Measurements from ENCODE around the gene EPC2. TPM values are rescaled to one million over a fixed set of nuclear protein-coding genes. Genes with fewer than 3 reads are reported as not detected.

EPC2 gene
- total and polyA plus RNA-seq, 2 of the 8 experiments (the other 6 are each of a cell fraction or from before 2014, with no cell fraction given), result 16.1 to 25.7 TPM

- no peak for DNase-seq (ENCODE audit: low read depth in 1 of 2, low spot score in 2 of 2)
- no peak overlapping the region for H4K8ac ChIP-seq (ENCODE audit: extremely low read depth, insufficient read depth, low read length)
- POLR2A ChIA-PET (ENCODE audit: partially characterized antibody), result no interaction called here
These were observed 97.8 kb downstream of the EPC2 start for GRCh38 chr2:148742373-148742772.

More at GRCh38 chr2:148742373-148742772, 97.8 kb downstream of the EPC2 start:
- no peaks in the 10 kb centered on the region for H4K20me1 ChIP-seq (replicated peaks in 1 of 2; ENCODE audit: control insufficient read depth in 1 of 2, insufficient read depth in 2 of 2, low read length in 2 of 2)
- no peak overlapping the region for H3K18ac ChIP-seq (ENCODE audit: extremely low read depth, low read length)
- no peak for TF ChIP-seq KDM4A (IDR thresholded peaks at IDR 0.05; ENCODE audit: low read depth, low read length, severe bottlenecking)
- H3K23me2 ChIP-seq (ENCODE audit: low read depth, low read length), result no peaks in the 10 kb centered on the region
- H3K79me1 ChIP-seq (ENCODE audit: low read depth, low read length), result no peaks in the 10 kb centered on the region
- H3K4me3 ChIP-seq (ENCODE audit: extremely low read depth in 1 of 4, insufficient read depth in 2 of 4, low read depth in 3 of 4, low read length in 4 of 4), result no peak overlapping the region
- H3K27me3 ChIP-seq (replicated peaks in 1 of 4; ENCODE audit: control insufficient read depth in 3 of 4, extremely low read depth in 1 of 4, insufficient read depth in 3 of 4, low read length in 3 of 4), result no peaks in the 10 kb centered on the region
- H2BK15ac ChIP-seq (ENCODE audit: low read length), result no peak overlapping the region
- no peak overlapping the region for H2AK5ac ChIP-seq (ENCODE audit: low read depth, low read length)
- FAIRE-seq, result no peak
- H4K5ac ChIP-seq (ENCODE audit: insufficient read length, low read depth, low read length), result no peak overlapping the region
- CTCF ChIA-PET (ENCODE audit: partially characterized antibody), result interaction anchor here (1.0 kb wide), 2 partner anchors 9 to 29 kb away, joined by 3 to 4 read pairs; no protein-coding TSS in a partner anchor
- no peak overlapping the region for H4K91ac ChIP-seq (replicated peaks; ENCODE audit: insufficient read length, low read length)
- no peak overlapping the region for H3K23ac ChIP-seq (ENCODE audit: insufficient read length)
- no peak overlapping the region for H2BK120ac ChIP-seq (replicated peaks; ENCODE audit: low read depth, low read length)
- H3K9me3 ChIP-seq (ENCODE audit: insufficient read depth in 2 of 2, low read depth in 1 of 2, low read length in 1 of 2), result no peaks in the 10 kb centered on the region
- no peak overlapping the region for H3K9ac ChIP-seq (replicated peaks in 1 of 4; ENCODE audit: extremely low read depth in 1 of 4, low read depth in 3 of 4, low read length in 3 of 4)
- 89% methylated on average over 4 of the region's 4 CpGs; no CpG with 5 or more reads in 1 of the 2 experiments for WGBS, 2 experiments (ENCODE audit: extremely low coverage in 1 of 2, insufficient coverage in 1 of 2, insufficient read length in 1 of 2, insufficient replicate concordance in 2 of 2, low coverage in 1 of 2, low lambda C conversion rate in 2 of 2, missing lambda C conversion rate in 1 of 2)
- H3K27ac ChIP-seq (ENCODE audit: low read depth, low read length), result no peak overlapping the region
- no peak overlapping the region for H3K4ac ChIP-seq (replicated peaks; ENCODE audit: insufficient read length, low read depth, low read length)
- H3K14ac ChIP-seq (ENCODE audit: insufficient read length), result no peak overlapping the region
- H2BK5ac ChIP-seq (ENCODE audit: low read depth, low read length), result no peak overlapping the region
- no peaks in the 10 kb centered on the region for H3K36me3 ChIP-seq (ENCODE audit: control insufficient read depth in 2 of 4, insufficient read depth in 4 of 4, low read length in 3 of 4)
- no peak overlapping the region for H2BK20ac ChIP-seq (ENCODE audit: low read length)
- no peak overlapping the region for H3K4me2 ChIP-seq (ENCODE audit: insufficient read depth in 1 of 2, low read depth in 2 of 2, low read length in 2 of 2)
- H2AFZ ChIP-seq (ENCODE audit: low read length), result no peak overlapping the region
- no peak overlapping the region for H2BK12ac ChIP-seq (ENCODE audit: low read depth, low read length)
- H3K79me2 ChIP-seq (ENCODE audit: control insufficient read depth in 1 of 2, insufficient read depth in 2 of 2, low read length in 2 of 2), result peaks cover 0 to 27% of the 10 kb centered on the region in 2 experiments; a peak in 2 of 4 replicates
- H3K4me1 ChIP-seq (replicated peaks in 1 of 4; ENCODE audit: control insufficient read depth in 3 of 4, insufficient read depth in 4 of 4, low read length in 3 of 4), result peaks cover 0 to 9% (median 6%) of the 10 kb centered on the region in 4 experiments; a peak in 4 of 7 replicates
- H3K56ac ChIP-seq (replicated peaks; ENCODE audit: insufficient read length, low read depth, low read length), result no peak overlapping the region

Data from H1 (cell line).